ENCODE results near the gene MTIF3. TPM values are rescaled to one million over a fixed set of nuclear protein-coding genes. Genes with fewer than 3 reads are reported as not detected.

MTIF3 gene
- polyA plus RNA-seq, 1 of the 3 experiments (the other 2 are of a cell fraction) = 29.5 TPM

- POLR2A ChIA-PET = no interaction called here
- Histone ChIP-seq H3K9ac (no peak overlapping the region), H3K27me3 (ENCODE audit: insufficient read depth) (peaks cover 19% of the 10 kb centered on the region; the same call in 1 of the 2 replicates), H3K4me2 (no peak overlapping the region), H3K9me3 (no peaks in the 10 kb centered on the region), H3K36me3 (replicated peaks in 1 of 2; ENCODE audit: control insufficient read depth in 1 of 2, insufficient read depth in 2 of 2, low read length in 1 of 2) (no peaks in the 10 kb centered on the region), H4K20me1 (ENCODE audit: insufficient read depth) (no peaks in the 10 kb centered on the region), H3K27ac (ENCODE audit: low read depth in 2 of 2, low read length in 1 of 2) (no peak overlapping the region), H3K79me2 (ENCODE audit: insufficient read depth) (no peaks in the 10 kb centered on the region), H2AFZ (ENCODE audit: low read depth) (no peak overlapping the region), H3F3A (replicated peaks; ENCODE audit: insufficient read depth) (no peaks in the 10 kb centered on the region), H3K4me3 (ENCODE audit: low read depth in 2 of 2, low read length in 1 of 2) (no peak overlapping the region), H3K9me2 (no peaks in the 10 kb centered on the region; the same call in 1 of the 2 replicates), H3K4me1 (ENCODE audit: control insufficient read depth in 1 of 2, insufficient read depth in 2 of 2, low read depth in 1 of 2, low read length in 1 of 2) (peaks cover 0 to 3% of the 10 kb centered on the region in 2 experiments; a peak in 1 of 4 replicates)
- CTCF ChIA-PET = interaction anchor here (1.2 kb wide), 1 partner anchor 13 kb away, joined by 3 read pairs; no protein-coding TSS in a partner anchor
- WGBS (ENCODE audit: low lambda C conversion rate) = 11% methylated on average over 5 of the region's 5 CpGs
- TF ChIP-seq GABPA (IDR thresholded peaks at IDR 0.05; ENCODE audit: low read depth) (no peak), SIN3A (IDR thresholded peaks at IDR 0.05; ENCODE audit: borderline replicate concordance, low read depth, low read length) (no peak), TAF1 (IDR thresholded peaks at IDR 0.05; ENCODE audit: borderline replicate concordance, low read depth, low read length) (no peak), USF1 (IDR thresholded peaks at IDR 0.05; ENCODE audit: borderline replicate concordance, low read depth) (no peak), FOXJ3 (CRISPR knock-in tag; IDR thresholded peaks at IDR 0.05) (no peak), NFIC (IDR thresholded peaks at IDR 0.05; ENCODE audit: borderline replicate concordance) (no peak), RXRA (IDR thresholded peaks at IDR 0.05; ENCODE audit: borderline replicate concordance, low read depth) (no peak)
- DNase-seq = no peak
Observed at GRCh38 chr13:27470075-27470820, 19.9 kb upstream of the MTIF3 start.

- peaks cover 10% of the 10 kb centered on the region; the same call in 1 of the 2 replicates for H3K27me3 ChIP-seq (ENCODE audit: insufficient read depth)
- H3F3A ChIP-seq (replicated peaks; ENCODE audit: insufficient read depth) = no peaks in the 10 kb centered on the region
- TF ChIP-seq USF2 (IDR thresholded peaks at IDR 0.05; ENCODE audit: borderline replicate concordance, low read depth, low read length) (no peak), FOXJ3 (CRISPR knock-in tag; IDR thresholded peaks at IDR 0.05) (no peak), NRF1 (IDR thresholded peaks at IDR 0.05; ENCODE audit: low read depth, low read length) (no peak), ELF1 (IDR thresholded peaks at IDR 0.05) (no peak), NFIC (IDR thresholded peaks at IDR 0.05; ENCODE audit: borderline replicate concordance) (peak; percentile 21; the same call in 1 of the 2 replicates), SIN3A (IDR thresholded peaks at IDR 0.05; ENCODE audit: borderline replicate concordance, low read depth, low read length) (no peak), MEF2A (IDR thresholded peaks at IDR 0.05; ENCODE audit: borderline replicate concordance, low read depth) (no peak), CHD2 (IDR thresholded peaks at IDR 0.05; ENCODE audit: low read length, partially characterized antibody) (no peak), RCOR1 (IDR thresholded peaks at IDR 0.05; ENCODE audit: low read length) (no peak), TEAD4 (IDR thresholded peaks at IDR 0.05; ENCODE audit: borderline replicate concordance, insufficient read depth) (no peak), GATA2 (CRISPR knock-in tag; IDR thresholded peaks at IDR 0.05) (peak; percentile 20; the same call in 1 of the 2 replicates), RXRA (IDR thresholded peaks at IDR 0.05; ENCODE audit: borderline replicate concordance, low read depth) (no peak), REST (IDR thresholded peaks at IDR 0.05; ENCODE audit: low read depth, low read length) (no peak), YY1 (IDR thresholded peaks at IDR 0.05; ENCODE audit: low read depth) (no peak), SMC3 (IDR thresholded peaks at IDR 0.05; ENCODE audit: low read depth, low read length) (no peak)
- peaks cover 0 to 3% of the 10 kb centered on the region in 2 experiments; a peak in 1 of 4 replicates for H3K4me1 ChIP-seq (ENCODE audit: control insufficient read depth in 1 of 2, insufficient read depth in 2 of 2, low read depth in 1 of 2, low read length in 1 of 2)
- H3K27ac ChIP-seq (ENCODE audit: low read depth in 2 of 2, low read length in 1 of 2) = no peak overlapping the region
- no peak overlapping the region for H3K4me3 ChIP-seq (ENCODE audit: low read depth in 2 of 2, low read length in 1 of 2)
- ChIA-PET POLR2A (no interaction called here), CTCF (interaction anchor here (0.8 to 1.6 kb wide), 3 partner anchors 67 to 104 kb away, joined by 3 to 7 read pairs (median 6); no protein-coding TSS in a partner anchor)
- H4K20me1 ChIP-seq (ENCODE audit: insufficient read depth) = no peaks in the 10 kb centered on the region
- no peaks in the 10 kb centered on the region for H3K9me3 ChIP-seq
- H3K79me2 ChIP-seq (ENCODE audit: insufficient read depth) = no peaks in the 10 kb centered on the region
- H3K9ac ChIP-seq = no peak overlapping the region
- no peaks in the 10 kb centered on the region for H3K36me3 ChIP-seq (replicated peaks in 1 of 2; ENCODE audit: control insufficient read depth in 1 of 2, insufficient read depth in 2 of 2, low read length in 1 of 2)
- H3K9me2 ChIP-seq = no peaks in the 10 kb centered on the region; the same call in 1 of the 2 replicates
- H2AFZ ChIP-seq (ENCODE audit: low read depth) = no peak overlapping the region
- no peak for DNase-seq
- 14% methylated on average over 3 of the region's 3 CpGs for WGBS (ENCODE audit: low lambda C conversion rate)
- no peak overlapping the region for H3K4me2 ChIP-seq
Observed at GRCh38 chr13:27466513-27466912, 16.1 kb upstream of the MTIF3 start.
